ENCODE measurements around the gene RABEPK.

RABEPK gene

DNA sequence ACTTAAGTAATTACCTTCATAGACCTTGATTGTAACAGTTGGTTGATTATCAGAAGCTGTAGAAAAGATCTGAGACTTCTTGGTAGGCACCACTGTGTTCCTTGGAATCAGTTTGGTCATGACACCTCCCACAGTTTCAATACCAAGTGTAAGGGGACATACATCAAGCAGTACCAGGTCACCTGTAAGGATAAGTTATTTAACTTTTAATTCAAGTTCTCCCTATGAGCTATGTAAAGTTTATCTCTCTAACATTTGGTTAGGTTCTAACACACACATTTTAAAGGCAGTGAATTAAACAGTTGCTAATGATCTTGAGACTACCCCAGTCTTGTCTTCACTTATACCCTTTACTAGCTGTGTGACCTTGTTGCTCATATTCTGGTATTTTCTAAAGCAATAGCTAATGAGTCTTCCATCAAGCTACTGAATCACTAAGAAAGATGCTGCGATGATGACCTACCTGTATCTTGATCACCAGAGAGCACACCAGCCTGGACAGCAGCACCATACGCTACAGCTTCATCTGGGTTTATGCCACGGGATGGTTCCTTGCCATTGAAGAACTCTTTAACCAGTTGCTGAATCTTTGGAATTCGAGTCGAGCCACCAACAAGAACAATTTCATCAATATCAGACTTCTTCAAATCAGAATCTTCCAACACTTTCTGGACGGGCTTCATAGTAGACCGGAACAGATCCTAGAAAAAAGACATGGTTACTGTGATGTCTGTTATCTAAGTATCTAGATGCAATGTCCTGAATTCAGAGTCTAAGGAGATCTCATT, 38.0 kb downstream of the RABEPK start:
- H3K4me3 ChIP-seq (ENCODE audit: low read depth, low read length) = peak overlapping the region; percentile 20; the same call in 1 of the 2 replicates
- H3K9me3 ChIP-seq (ENCODE audit: control insufficient read depth, insufficient read depth, low read depth, low read length) = no peaks in the 10 kb centered on the region
- H3K36me3 ChIP-seq (ENCODE audit: control insufficient read depth, insufficient read depth, low read length) = peaks cover 72% of the 10 kb centered on the region
- no peak overlapping the region for H3K9ac ChIP-seq (ENCODE audit: low read length)
- no peak overlapping the region for H3K27ac ChIP-seq (ENCODE audit: low read depth, low read length)
- peaks cover 4% of the 10 kb centered on the region; the same call in 1 of the 2 replicates for H3K4me1 ChIP-seq (ENCODE audit: control insufficient read depth, insufficient read depth, low read length)
- no peaks in the 10 kb centered on the region for H3K27me3 ChIP-seq (ENCODE audit: control insufficient read depth, insufficient read depth, low read length)

DNA sequence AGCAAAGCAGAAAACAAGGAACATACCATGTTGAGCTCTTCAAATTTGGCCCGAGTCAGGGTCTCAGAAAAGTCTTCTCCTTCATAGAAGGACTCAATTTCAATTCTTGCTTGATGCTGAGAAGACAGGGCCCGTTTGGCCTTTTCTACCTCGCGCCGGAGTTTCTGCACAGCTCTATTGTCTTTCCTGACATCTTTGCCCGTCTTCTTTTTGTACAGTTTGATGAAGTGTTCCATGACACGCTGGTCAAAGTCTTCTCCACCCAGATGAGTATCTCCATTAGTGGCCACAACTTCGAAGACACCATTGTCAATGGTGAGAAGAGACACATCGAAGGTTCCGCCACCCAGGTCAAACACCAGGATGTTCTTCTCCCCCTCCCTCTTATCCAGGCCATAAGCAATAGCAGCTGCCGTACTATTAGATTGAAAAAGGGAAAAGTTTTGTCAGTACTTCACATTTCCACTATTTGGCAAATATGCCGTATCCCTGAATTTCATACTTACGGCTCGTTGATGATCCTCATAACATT, 38.6 kb downstream of the RABEPK start:
- H3K4me3 ChIP-seq (ENCODE audit: low read depth, low read length) = peak overlapping the region; percentile 20; the same call in 1 of the 2 replicates
- no peak overlapping the region for H3K9ac ChIP-seq (ENCODE audit: low read length)
- no peak overlapping the region for H3K27ac ChIP-seq (ENCODE audit: low read depth, low read length)
- no peaks in the 10 kb centered on the region for H3K9me3 ChIP-seq (ENCODE audit: control insufficient read depth, insufficient read depth, low read depth, low read length)
- peaks cover 66% of the 10 kb centered on the region for H3K36me3 ChIP-seq (ENCODE audit: control insufficient read depth, insufficient read depth, low read length)
- H3K4me1 ChIP-seq (ENCODE audit: control insufficient read depth, insufficient read depth, low read length) = peaks cover 4% of the 10 kb centered on the region; the same call in 1 of the 2 replicates
- no peaks in the 10 kb centered on the region for H3K27me3 ChIP-seq (ENCODE audit: control insufficient read depth, insufficient read depth, low read length)

DNA sequence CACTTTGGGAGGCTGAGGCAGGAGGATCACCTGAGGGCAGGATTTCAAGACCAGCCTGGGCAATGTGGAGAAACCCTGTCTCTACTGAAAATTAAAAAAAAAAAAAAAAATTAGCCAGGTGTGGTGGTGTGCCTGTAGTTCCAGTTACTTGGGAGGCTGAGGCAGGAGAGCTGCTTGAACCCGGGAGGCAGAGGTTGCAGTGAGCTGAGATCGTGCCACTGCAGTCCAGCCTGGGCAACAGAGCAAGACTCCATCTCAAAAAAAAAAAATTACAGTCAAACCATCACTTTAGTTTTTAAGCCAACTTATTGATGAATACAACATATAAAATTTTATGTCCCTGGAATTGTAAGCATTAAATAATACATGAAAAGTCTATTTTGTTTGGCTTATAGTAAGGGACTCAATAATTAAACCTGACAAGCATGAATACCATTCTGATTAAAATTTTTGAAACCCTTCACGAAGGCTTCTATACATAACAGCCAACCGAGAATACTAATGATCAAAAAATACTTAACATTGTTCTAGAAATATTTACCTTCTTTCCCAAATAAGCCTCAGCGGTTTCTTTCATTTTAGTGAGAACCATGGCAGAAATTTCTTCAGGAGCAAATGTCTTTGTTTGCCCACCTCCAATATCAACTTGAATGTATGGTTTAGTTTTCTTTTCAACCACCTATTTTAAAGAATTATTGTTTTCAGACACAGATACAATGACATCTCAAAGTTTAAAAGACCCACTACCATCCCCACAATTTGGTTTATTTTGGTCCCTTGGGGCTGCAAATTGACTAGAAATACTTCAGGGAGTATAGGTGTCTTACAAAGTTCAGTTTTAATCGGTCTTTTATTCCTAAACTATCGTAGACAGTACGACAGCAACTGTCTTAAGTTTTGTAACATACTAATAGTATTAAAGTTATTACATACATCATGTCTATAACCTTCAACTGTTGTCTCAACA, 39.6 kb downstream of the RABEPK start:
- Histone ChIP-seq H3K36me3 (ENCODE audit: control insufficient read depth, insufficient read depth, low read length) (peaks cover 61% of the 10 kb centered on the region), H3K9ac (ENCODE audit: low read length) (peak overlapping the region; percentile 99), H3K27ac (ENCODE audit: low read depth, low read length) (peak overlapping the region; percentile 87; the same call in 1 of the 2 replicates), H3K4me1 (ENCODE audit: control insufficient read depth, insufficient read depth, low read length) (peaks cover 4% of the 10 kb centered on the region; the same call in 1 of the 2 replicates), H3K4me3 (ENCODE audit: low read depth, low read length) (peak overlapping the region; percentile 99), H3K9me3 (ENCODE audit: control insufficient read depth, insufficient read depth, low read depth, low read length) (no peaks in the 10 kb centered on the region), H3K27me3 (ENCODE audit: control insufficient read depth, insufficient read depth, low read length) (no peaks in the 10 kb centered on the region)

DNA sequence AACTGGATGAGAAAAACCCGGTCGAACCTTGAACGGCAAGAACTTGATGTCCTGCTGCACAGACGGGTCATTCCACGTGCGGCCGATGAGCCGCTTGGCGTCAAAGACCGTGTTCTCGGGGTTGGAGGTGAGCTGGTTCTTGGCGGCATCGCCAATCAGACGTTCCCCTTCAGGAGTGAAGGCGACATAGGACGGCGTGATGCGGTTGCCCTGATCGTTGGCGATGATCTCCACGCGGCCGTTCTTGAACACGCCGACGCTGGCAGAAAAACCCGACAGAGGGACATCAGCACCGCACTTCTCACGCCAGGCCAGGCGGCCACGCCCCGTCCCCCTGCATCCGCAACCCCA, 40.3 kb downstream of the RABEPK start:
- Histone ChIP-seq H3K9ac (ENCODE audit: low read length) (peak overlapping the region; percentile 99), H3K4me3 (ENCODE audit: low read depth, low read length) (peak overlapping the region; percentile 99), H3K36me3 (ENCODE audit: control insufficient read depth, insufficient read depth, low read length) (peaks cover 54% of the 10 kb centered on the region), H3K27ac (ENCODE audit: low read depth, low read length) (peak overlapping the region; percentile 87), H3K9me3 (ENCODE audit: control insufficient read depth, insufficient read depth, low read depth, low read length) (no peaks in the 10 kb centered on the region), H3K4me1 (ENCODE audit: control insufficient read depth, insufficient read depth, low read length) (peaks cover 4% of the 10 kb centered on the region; the same call in 1 of the 2 replicates), H3K27me3 (ENCODE audit: control insufficient read depth, insufficient read depth, low read length) (no peaks in the 10 kb centered on the region)

DNA sequence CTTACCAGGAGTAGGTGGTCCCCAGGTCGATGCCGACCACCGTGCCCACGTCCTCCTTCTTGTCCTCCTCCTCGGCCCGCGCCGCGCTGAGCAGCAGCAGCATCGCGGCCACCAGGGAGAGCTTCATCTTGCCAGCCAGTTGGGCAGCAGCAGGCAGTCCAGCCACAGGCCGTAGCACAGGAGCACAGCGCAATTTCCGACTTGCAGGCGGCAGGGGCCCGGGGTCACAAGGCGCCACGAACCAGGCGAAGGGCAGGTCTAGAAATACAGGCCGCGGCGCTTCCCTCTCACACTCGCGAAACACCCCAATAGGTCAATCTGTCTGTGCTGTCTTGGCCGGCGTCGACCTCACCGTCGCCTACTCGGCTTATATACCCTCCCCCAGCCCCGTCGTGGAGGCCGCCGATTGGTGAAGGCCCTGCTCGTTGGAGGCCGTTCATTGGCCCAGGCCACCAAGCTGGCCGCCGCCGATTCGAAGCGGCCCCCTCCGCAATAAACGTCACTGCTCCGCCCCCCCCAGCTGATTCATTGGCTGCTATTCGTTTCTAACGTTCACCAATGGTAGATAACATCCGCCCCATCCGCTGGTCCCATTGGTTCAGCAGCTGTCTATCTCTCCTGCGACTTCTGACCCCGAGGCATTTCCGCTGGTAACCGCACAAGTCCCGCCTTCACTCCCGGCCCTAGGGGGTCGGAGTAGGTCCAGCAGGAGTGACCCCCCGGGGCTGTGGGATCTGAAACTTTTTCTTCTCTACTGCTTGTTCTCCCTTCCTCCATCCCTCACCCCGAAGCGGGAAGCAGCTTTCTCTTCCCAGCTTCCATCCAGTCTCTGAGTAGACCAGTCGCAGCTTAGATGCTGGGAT, 40.9 kb downstream of the RABEPK start, which contains the start of gene HSPA5:
TSS of gene HSPA5 (minus strand) at position 344 of the 863 bp plus-strand sequence. CDS start at position 127, 217 bp downstream.
- peak within 1 kb of the TSS; percentile 99 for H3K4me3 ChIP-seq (ENCODE audit: low read depth, low read length)
- H3K27me3 ChIP-seq (ENCODE audit: control insufficient read depth, insufficient read depth, low read length) = no peaks in the 10 kb centered on the region

DNA sequence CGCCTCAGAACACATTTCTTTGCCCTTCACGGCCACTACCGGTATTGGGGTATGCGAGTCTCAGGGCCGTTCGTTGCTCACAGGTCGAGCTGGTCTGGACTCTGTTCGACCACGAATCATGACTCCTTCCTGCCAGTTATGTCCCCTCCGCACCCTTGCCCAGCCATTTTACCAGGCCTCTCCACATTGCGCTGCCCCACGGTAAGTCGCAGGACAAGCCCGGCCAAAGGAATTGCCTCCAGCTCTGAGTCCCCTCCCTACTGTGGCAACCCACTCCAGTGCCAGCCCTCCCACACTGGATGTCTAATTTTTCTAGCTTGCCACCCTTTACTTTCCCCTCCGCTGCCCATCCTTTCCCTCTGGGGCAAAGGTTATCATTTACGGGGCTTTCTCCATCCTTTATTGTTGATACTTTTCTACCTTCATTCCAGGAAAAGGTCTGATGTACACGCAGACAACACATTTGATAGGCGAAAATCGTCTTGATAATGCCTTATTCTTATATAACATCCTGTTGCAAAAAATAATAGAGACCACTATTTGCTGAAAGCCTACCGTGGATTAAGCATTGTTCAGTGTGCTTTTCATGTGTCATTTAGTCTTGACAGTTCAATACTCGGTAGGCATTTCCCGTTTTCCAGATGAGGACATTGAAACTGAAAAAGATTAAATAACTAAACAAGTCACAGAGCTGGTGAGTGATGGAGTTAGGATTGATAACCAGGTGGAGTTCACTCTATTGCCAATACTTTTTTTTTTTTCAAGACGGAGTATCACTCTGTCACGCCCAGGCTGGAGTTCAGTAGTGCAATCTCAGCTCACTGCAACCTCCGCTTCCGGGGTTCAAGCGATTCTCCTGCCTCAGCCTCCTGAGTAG, 41.8 kb downstream of the RABEPK start:
- Histone ChIP-seq H3K36me3 (ENCODE audit: control insufficient read depth, insufficient read depth, low read length) (peaks cover 39% of the 10 kb centered on the region), H3K27me3 (ENCODE audit: control insufficient read depth, insufficient read depth, low read length) (no peaks in the 10 kb centered on the region), H3K27ac (ENCODE audit: low read depth, low read length) (peak overlapping the region; percentile 44; the same call in 1 of the 2 replicates), H3K9ac (ENCODE audit: low read length) (peak overlapping the region; percentile 97), H3K9me3 (ENCODE audit: control insufficient read depth, insufficient read depth, low read depth, low read length) (no peaks in the 10 kb centered on the region), H3K4me3 (ENCODE audit: low read depth, low read length) (peak overlapping the region; percentile 76), H3K4me1 (ENCODE audit: control insufficient read depth, insufficient read depth, low read length) (peaks cover 3% of the 10 kb centered on the region; the same call in 1 of the 2 replicates)

More for the DNA sequence above, 40.9 kb downstream of the RABEPK start, which contains the start of gene HSPA5:
- Histone ChIP-seq H3K9me3 (ENCODE audit: control insufficient read depth, insufficient read depth, low read depth, low read length) (no peaks in the 10 kb centered on the region), H3K9ac (ENCODE audit: low read length) (peak within 1 kb of the TSS; percentile 99), H3K27ac (ENCODE audit: low read depth, low read length) (peak within 1 kb of the TSS; percentile 87), H3K36me3 (ENCODE audit: control insufficient read depth, insufficient read depth, low read length) (peaks cover 48% of the 10 kb centered on the region), H3K4me1 (ENCODE audit: control insufficient read depth, insufficient read depth, low read length) (peaks cover 4% of the 10 kb centered on the region; the same call in 1 of the 2 replicates)

DNA sequence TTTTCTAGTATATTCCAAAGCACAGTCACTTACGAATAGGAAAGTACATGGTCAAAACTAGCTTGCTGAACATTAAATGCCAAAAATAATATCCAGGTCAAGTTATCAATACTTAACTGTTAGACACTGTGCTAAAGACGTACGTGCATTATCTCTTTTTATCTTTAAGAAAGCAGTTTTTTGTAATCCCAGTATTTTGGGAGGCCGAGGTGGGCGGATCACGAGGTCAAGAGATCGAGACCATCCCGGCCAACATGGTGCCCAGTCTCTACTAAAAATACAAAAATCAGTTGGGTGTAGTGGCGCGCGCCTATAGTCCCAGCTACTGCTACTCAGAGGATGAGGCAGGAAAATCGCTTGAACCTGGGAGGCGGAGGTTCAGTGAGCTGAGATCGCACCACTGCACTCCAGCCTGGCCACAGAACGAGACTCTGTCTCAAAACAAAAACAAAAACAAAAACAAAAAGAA, 43.5 kb downstream of the RABEPK start:
- H3K36me3 ChIP-seq (ENCODE audit: control insufficient read depth, insufficient read depth, low read length) = peaks cover 22% of the 10 kb centered on the region
- H3K4me1 ChIP-seq (ENCODE audit: control insufficient read depth, insufficient read depth, low read length) = no peaks in the 10 kb centered on the region
- H3K4me3 ChIP-seq (ENCODE audit: low read depth, low read length) = no peak overlapping the region
- peak overlapping the region; percentile 76 for H3K27ac ChIP-seq (ENCODE audit: low read depth, low read length)
- no peak overlapping the region for H3K9ac ChIP-seq (ENCODE audit: low read length)
- H3K9me3 ChIP-seq (ENCODE audit: control insufficient read depth, insufficient read depth, low read depth, low read length) = no peaks in the 10 kb centered on the region
- no peaks in the 10 kb centered on the region for H3K27me3 ChIP-seq (ENCODE audit: control insufficient read depth, insufficient read depth, low read length)

DNA sequence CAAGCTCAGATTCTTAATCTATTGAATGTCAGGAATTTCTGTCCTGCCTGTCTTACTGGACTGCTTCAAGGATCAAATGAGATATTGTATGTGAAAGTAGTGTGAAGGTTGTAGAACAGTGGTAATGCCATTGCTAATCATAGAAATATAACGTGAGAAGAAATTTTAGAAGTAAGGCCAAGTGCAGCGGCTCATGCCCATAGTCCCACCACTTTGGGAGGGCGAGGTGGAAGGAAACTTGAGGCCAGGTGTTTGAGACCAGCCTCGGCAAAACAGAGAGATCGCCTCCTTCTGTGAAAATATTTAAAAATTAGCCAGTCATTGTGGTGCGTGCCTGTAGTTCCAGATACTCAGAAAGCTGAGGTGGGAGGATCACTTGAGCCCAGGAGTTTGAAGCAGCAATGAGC, 45.9 kb downstream of the RABEPK start:
- Histone ChIP-seq H3K36me3 (ENCODE audit: control insufficient read depth, insufficient read depth, low read length) (no peaks in the 10 kb centered on the region), H3K9ac (ENCODE audit: low read length) (no peak overlapping the region), H3K4me1 (ENCODE audit: control insufficient read depth, insufficient read depth, low read length) (no peaks in the 10 kb centered on the region), H3K27me3 (ENCODE audit: control insufficient read depth, insufficient read depth, low read length) (no peaks in the 10 kb centered on the region), H3K27ac (ENCODE audit: low read depth, low read length) (no peak overlapping the region), H3K4me3 (ENCODE audit: low read depth, low read length) (no peak overlapping the region), H3K9me3 (ENCODE audit: control insufficient read depth, insufficient read depth, low read depth, low read length) (no peaks in the 10 kb centered on the region)

DNA sequence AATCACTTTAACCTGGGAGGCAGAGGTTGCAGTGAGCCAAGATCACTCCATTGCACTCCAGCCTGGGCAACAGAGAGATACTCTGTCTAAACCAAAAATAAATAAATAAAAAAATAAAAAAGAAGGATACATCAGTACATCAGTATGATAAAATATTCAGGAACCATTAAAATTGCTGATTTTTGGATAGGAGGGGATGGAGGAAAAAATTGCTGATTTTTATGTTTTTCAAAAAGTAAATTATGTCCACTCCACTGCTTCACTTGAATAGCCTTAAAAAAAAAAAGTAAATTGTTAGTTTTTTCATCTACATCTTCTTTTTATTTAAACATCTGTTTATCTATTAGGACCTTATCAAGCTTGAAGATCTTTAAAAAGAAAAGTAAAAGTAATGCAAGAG, 53.9 kb downstream of the RABEPK start:
- no peak overlapping the region for H3K9ac ChIP-seq (ENCODE audit: low read length)
- no peaks in the 10 kb centered on the region for H3K9me3 ChIP-seq (ENCODE audit: control insufficient read depth, insufficient read depth, low read depth, low read length)
- H3K27me3 ChIP-seq (ENCODE audit: control insufficient read depth, insufficient read depth, low read length) = no peaks in the 10 kb centered on the region
- no peak overlapping the region for H3K4me3 ChIP-seq (ENCODE audit: low read depth, low read length)
- H3K36me3 ChIP-seq (ENCODE audit: control insufficient read depth, insufficient read depth, low read length) = no peaks in the 10 kb centered on the region
- H3K27ac ChIP-seq (ENCODE audit: low read depth, low read length) = no peak overlapping the region
- H3K4me1 ChIP-seq (ENCODE audit: control insufficient read depth, insufficient read depth, low read length) = no peaks in the 10 kb centered on the region

Measured in HUES6 (cell line).